Endothelial cell of umbilical vein (primary cell): ENCODE measurements around the gene MTMR3. TPM values are rescaled to one million over a fixed set of nuclear protein-coding genes. Genes with fewer than 3 reads are reported as not detected.

Source experiments
- BruUV-seq: library from RNA; stranded (reverse); fragments of 400-500 nt; replicated peaks from 2 replicates; lab custom pipeline; 2021; lab: Mats Ljungman, UMichigan
- CTCF ChIA-PET: fragments of 300-600, 350-600 bp; sonication (Branson Sonifier 250); formaldehyde crosslinking; loops from one replicate; lab custom pipeline; 2021; ENCODE audit warnings: antibody characterized with exemption, inconsistent platforms; lab: Charles Lee
- POLR2A ChIA-PET: fragments of 300-600, 350-600 bp; sonication (Branson Sonifier 250); formaldehyde crosslinking; loops from one replicate; lab custom pipeline; 2021; ENCODE audit warnings: antibody characterized with exemption, inconsistent platforms; lab: Charles Lee
- DNase-seq: peaks from one replicate; pipeline ENCODE4 v3.0.0-alpha.2; 2011; ENCODE audit warnings: low read depth, low spot score
- FAIRE-seq: peaks from 2 replicates; lab custom pipeline; 2011; peaks lifted over from hg19 to GRCh38; lab: Jason Lieb, UNC
- H2AFZ ChIP-seq: 2 replicates; pipeline ENCODE4 v1.6.0; 2012; ENCODE audit warnings: low read depth, low read length, control low read depth, inconsistent platforms
- H3K27ac ChIP-seq: 2 replicates; pipeline ENCODE4 v1.5.1; 2011; ENCODE audit warnings: low read depth, mild to moderate bottlenecking, control low read depth, low read length, moderate library complexity; ENCODE audit not compliant: insufficient read depth
- H3K27me3 ChIP-seq, 2 experiments: 2 replicates each; pipeline versions ENCODE4 v1.6.0 to v1.6.1; 2011; ENCODE audit warnings: low read length in 2 of 2, mixed read lengths in 1 of 2; ENCODE audit not compliant: control insufficient read depth in 2 of 2, insufficient read depth in 2 of 2
- H3K36me3 ChIP-seq, 2 experiments: 2 replicates in 1 of 2; 3 replicates in 1 of 2; pipeline ENCODE4 v1.5.1; 2011; ENCODE audit warnings: low read length in 2 of 2, mild to moderate bottlenecking in 1 of 2, moderate library complexity in 1 of 2; ENCODE audit not compliant: control insufficient read depth in 2 of 2, insufficient read depth in 2 of 2; ENCODE audit errors: extremely low read depth in 1 of 2
- H3K4me1 ChIP-seq: 3 replicates; pipeline ENCODE4 v1.5.1; 2011; ENCODE audit warnings: mild to moderate bottlenecking, low read length; ENCODE audit not compliant: control insufficient read depth, insufficient read depth; ENCODE audit errors: extremely low read depth
- H3K4me2 ChIP-seq: 2 replicates; pipeline ENCODE4 v1.6.1; 2011; ENCODE audit warnings: low read length, control low read depth, mixed read lengths; ENCODE audit not compliant: insufficient read depth
- H3K4me3 ChIP-seq, 3 experiments: fragments of 200-600 bp in 1 of 3; sonication (generic), shearing (Covaris generic) in 1 of 3; replicated peaks in 1 of 3; 2 replicates each; pipeline ENCODE4 v1.5.1; 2011 to 2016; ENCODE audit warnings: control low read depth in 3 of 3, low read length in 3 of 3, mild to moderate bottlenecking in 2 of 3, inconsistent platforms in 1 of 3, low read depth in 1 of 3, moderate library complexity in 1 of 3; ENCODE audit not compliant: insufficient read depth in 1 of 3
- H3K79me2 ChIP-seq: 2 replicates; pipeline ENCODE4 v1.6.0; 2012; ENCODE audit warnings: low read length, inconsistent platforms; ENCODE audit not compliant: control insufficient read depth, insufficient read depth
- H3K9ac ChIP-seq: replicated peaks from 2 replicates; pipeline ENCODE3; 2011; ENCODE audit warnings: low read length, control low read depth; ENCODE audit not compliant: insufficient read depth; ENCODE audit errors: extremely low read depth
- H3K9me1 ChIP-seq: replicated peaks from 3 replicates; pipeline ENCODE4 v1.6.0; 2011; ENCODE audit warnings: mild to moderate bottlenecking, low read length; ENCODE audit not compliant: control insufficient read depth, insufficient read depth; ENCODE audit errors: extremely low read depth
- H3K9me3 ChIP-seq: replicated peaks from 2 replicates; pipeline ENCODE4 v1.5.1; 2012; ENCODE audit warnings: low read length, inconsistent platforms; ENCODE audit not compliant: control insufficient read depth, insufficient read depth
- H4K20me1 ChIP-seq: replicated peaks from 2 replicates; pipeline ENCODE3; 2011; ENCODE audit warnings: mild to moderate bottlenecking, low read length; ENCODE audit not compliant: control insufficient read depth, insufficient read depth; ENCODE audit errors: extremely low read depth
- CTCF ChIP-seq, 2 donors: IDR thresholded peaks; 1 replicate in 1 of 2; 2 replicates in 1 of 2; pipeline ENCODE4 v1.5.1; 2011; ENCODE audit warnings: low read length in 2 of 2, mild to moderate bottlenecking in 2 of 2, moderate library complexity in 2 of 2, control low read depth in 1 of 2, inconsistent platforms in 1 of 2, low read depth in 1 of 2; ENCODE audit not compliant: insufficient read depth in 1 of 2; ENCODE audit errors: extremely low read depth in 1 of 2
- FOS ChIP-seq: IDR thresholded peaks from 2 replicates; pipeline ENCODE4 v1.6.1; 2011; ENCODE audit warnings: mild to moderate bottlenecking, low read length, moderate library complexity, borderline replicate concordance; ENCODE audit not compliant: insufficient read depth
- JUN ChIP-seq: IDR thresholded peaks from 2 replicates; pipeline ENCODE4 v1.6.1; 2011; ENCODE audit warnings: borderline replicate concordance, low read depth; ENCODE audit not compliant: insufficient read length, insufficient read depth
- MYC ChIP-seq: IDR thresholded peaks from one replicate; pipeline ENCODE4 v1.6.1; 2011; ENCODE audit warnings: mild to moderate bottlenecking, low read depth, low read length
- POLR2AphosphoS5 ChIP-seq: IDR thresholded peaks from 2 replicates; pipeline ENCODE4 v1.6.1; 2012; ENCODE audit warnings: low read depth, mild to moderate bottlenecking, control low read depth, low read length, moderate library complexity; ENCODE audit not compliant: insufficient read depth
- dilution Hi-C: fragments of 300-500 bp; cut with MboI; formaldehyde crosslinking; loops from one replicate; pipeline ENCODE4 v1.15.0; 2019; ENCODE audit warnings: low sequenced_read_pairs; ENCODE audit not compliant: extremely low pct_ligation_motif_present
- intact Hi-C: fragments of 100-400 bp; cut with micrococcal nuclease; formaldehyde crosslinking; loops from one replicate; pipeline ENCODE4 v1.10.0; 2022
- polyA plus RNA-seq, 4 experiments: library from polyadenylated mRNA; depleted of rRNA in 3 of 4; stranded (reverse) in 3 of 4; unstranded in 1 of 4; fragments of >200 nt; gene quantifications; 2 replicates each; pipeline versions ENCODE4 v1.2.1 to v1.2.3, GENCODE V29; 2011 to 2012; ENCODE audit warnings: missing spikeins in 1 of 4
- total RNA-seq: library from RNA; stranded (reverse); gene quantifications from 2 replicates; pipeline ENCODE4 v1.2.3, GENCODE V29; 2021

Gene MTMR3
- total and polyA plus RNA-seq, 2 donors (not counting 3 experiments of a cell fraction or from before 2014, with no cell fraction given) = 30.1 to 36.5 TPM

- ChIA-PET POLR2A (no interaction called here), CTCF (interaction anchor here (1.3 to 1.6 kb wide), 2 partner anchors 134 to 217 kb away, joined by 3 to 4 read pairs; no protein-coding TSS in a partner anchor)
- no peaks in the 10 kb centered on the region for H3K36me3 ChIP-seq
- H3K4me2 ChIP-seq = no peak overlapping the region
- no peak overlapping the region for H3K27ac ChIP-seq
- no peaks in the 10 kb centered on the region for H3K9me1 ChIP-seq
- peaks cover 12 to 24% of the 10 kb centered on the region in 2 experiments for H3K27me3 ChIP-seq
- dilution Hi-C loops (no loop called here), intact Hi-C loops (no loop called here)
- no peak overlapping the region for H3K4me3 ChIP-seq
- no peaks in the 10 kb centered on the region for H3K4me1 ChIP-seq
- no peak overlapping the region for H3K9ac ChIP-seq
- H3K9me3 ChIP-seq = no peaks in the 10 kb centered on the region
- H4K20me1 ChIP-seq = no peaks in the 10 kb centered on the region
- no peaks in the 10 kb centered on the region for H3K79me2 ChIP-seq
- FAIRE-seq = no peak
- no peak for DNase-seq
- BruUV-seq = no TSS peak
- no peak overlapping the region for H2AFZ ChIP-seq
- no peak for TF ChIP-seq MYC
- no peak for TF ChIP-seq CTCF (IDR thresholded peaks at IDR 0.05; ENCODE audit: extremely low read depth in 1 of 2, insufficient read depth in 1 of 2, low read depth in 1 of 2, low read length in 2 of 2)
- no peak for TF ChIP-seq POLR2AphosphoS5
- TF ChIP-seq FOS = no peak
- no peak for TF ChIP-seq JUN
These were observed 11.3 kb upstream of the MTMR3 start for GRCh38 chr22:29871684-29872083.
